GOT3 (cell line): Measurements from ENCODE around the gene CHCHD6.

ENCODE experiments used
- DNase-seq: peaks from one replicate; lab custom pipeline; 2025; ENCODE audit warnings: mixed read lengths; lab: John Stamatoyannopoulos, UW

Gene CHCHD6

GRCh38 chr3:126941721-126942270 lies 237.8 kb downstream of the CHCHD6 start:
- DNase-seq, result no peak

- DNase-seq, result no peak
Measured at GRCh38 chr3:126944089-126944965, 240.3 kb downstream of the CHCHD6 start.

DNA sequence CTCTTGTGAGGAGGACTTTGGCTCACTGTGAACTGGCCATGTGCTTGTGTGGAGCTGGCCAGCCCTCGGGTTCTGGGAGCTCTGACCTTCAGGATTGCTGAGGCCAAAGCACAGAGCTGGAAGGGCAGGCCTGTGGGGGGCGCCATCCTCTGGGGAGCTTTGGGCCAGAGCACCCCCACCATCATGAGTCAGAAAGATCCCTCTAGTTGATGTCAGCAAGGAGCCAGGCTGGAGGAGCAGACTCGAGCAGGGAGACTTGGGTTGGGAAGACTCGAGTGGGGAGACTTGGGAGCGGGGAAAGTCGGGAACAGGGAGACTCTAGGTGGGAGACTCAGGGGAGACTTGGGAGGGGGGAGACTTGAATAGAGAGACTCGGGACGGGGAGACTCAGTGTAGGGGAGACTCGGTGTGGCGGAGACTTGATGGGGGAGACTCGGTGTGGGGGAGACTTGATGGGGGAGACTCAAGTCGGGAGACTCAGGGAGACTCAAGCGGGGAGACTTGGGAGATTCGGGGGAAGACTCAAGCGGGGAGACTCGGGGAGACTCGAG lies 241.2 kb downstream of the CHCHD6 start:
- DNase-seq, result no peak

GRCh38 chr3:126945891-126946290 lies 241.9 kb downstream of the CHCHD6 start:
- no peak for DNase-seq

GRCh38 chr3:126946405-126946804 lies 242.4 kb downstream of the CHCHD6 start:
- no peak for DNase-seq

- DNase-seq, result no peak
Measured at GRCh38 chr3:126947429-126947828, 243.4 kb downstream of the CHCHD6 start.

DNA sequence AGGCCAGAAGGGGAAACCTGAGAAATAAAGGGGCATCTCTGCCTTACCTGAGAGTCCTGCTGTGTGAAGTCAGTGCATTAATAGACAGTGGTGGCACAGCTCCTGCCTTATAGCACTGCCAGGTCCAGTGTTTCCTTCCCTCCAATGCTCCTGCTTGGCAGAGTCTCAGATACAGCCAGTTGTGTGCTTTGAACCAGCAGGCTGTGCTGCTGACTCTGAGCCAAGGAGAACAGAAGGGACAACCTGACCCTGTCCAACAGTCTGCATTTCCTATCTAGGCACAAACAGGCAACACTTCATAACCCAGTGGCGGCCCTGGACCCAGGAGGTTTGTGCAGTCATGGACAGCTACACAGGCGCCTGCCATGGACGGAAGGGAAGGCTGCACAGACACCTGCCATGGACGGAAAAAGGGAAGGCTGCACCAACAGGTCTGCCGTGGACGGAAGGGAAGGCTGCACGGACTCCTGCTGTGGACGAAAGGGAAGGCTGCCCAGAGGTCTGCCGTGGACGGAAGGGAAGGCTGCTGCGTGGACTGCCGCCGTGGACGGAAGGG lies 245.0 kb downstream of the CHCHD6 start:
- no peak for DNase-seq

GRCh38 chr3:126951561-126951960 lies 247.5 kb downstream of the CHCHD6 start:
- no peak for DNase-seq

DNA sequence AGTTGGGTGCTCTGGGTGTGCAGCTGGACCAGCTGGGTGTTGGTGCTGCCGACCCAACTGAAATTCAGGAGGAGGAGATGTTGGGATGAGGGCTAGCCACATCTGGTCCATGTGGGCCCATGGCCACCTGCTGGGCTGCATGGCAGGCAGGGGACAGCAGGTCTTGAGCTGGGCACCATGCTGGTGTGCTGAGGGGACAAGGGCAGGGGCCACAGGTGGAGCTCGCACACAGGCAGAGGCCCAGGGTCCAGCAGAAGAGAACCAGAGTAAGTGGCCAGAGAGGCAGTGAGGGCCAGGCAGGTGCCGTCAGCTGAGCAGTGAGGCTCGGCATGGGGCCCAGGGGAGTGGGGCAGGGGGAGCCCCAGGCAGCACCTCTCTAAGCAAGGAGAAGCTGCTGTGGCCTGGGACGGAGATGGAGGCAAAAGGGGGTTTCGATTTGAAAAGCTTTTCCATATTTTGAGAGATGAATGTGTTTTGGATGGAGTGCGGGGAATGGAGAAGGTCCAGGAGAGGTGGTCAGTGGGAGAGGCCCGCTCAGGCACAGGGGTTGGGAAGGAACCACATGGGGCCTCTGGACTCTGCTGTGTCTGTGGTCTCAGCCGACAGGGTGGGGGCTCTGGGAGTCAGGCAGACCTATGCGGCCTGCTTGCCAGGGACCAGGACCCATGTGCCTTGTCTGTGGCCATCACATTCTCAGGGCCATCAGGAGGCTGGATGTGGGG lies 248.4 kb downstream of the CHCHD6 start:
- DNase-seq, result no peak

GRCh38 chr3:126952983-126953660 lies 249.1 kb downstream of the CHCHD6 start:
- DNase-seq, result no peak

- no peak for DNase-seq
Measured at GRCh38 chr3:126954141-126954842, 250.3 kb downstream of the CHCHD6 start.

GRCh38 chr3:126955004-126955790 lies 251.2 kb downstream of the CHCHD6 start:
- no peak for DNase-seq

DNA sequence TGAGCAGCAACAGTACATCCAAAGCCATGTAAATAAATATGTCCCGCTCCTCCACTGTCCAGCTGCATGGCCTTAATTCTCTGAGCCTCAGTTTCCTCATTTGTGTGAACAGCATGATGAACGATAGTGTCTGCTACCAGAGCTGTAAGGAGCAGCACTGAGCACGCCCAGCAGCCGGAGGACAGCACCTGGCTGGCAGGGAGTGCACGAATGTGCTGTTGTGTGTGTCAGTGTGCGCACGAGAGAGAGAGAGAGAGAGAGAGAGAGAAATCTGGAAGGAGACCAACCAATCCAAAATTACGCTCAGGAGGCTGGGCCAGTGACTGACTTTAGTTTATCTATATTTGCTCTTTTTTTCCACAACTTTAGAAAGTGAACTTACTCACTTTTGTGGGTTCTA lies 252.3 kb downstream of the CHCHD6 start:
- no peak for DNase-seq

DNA sequence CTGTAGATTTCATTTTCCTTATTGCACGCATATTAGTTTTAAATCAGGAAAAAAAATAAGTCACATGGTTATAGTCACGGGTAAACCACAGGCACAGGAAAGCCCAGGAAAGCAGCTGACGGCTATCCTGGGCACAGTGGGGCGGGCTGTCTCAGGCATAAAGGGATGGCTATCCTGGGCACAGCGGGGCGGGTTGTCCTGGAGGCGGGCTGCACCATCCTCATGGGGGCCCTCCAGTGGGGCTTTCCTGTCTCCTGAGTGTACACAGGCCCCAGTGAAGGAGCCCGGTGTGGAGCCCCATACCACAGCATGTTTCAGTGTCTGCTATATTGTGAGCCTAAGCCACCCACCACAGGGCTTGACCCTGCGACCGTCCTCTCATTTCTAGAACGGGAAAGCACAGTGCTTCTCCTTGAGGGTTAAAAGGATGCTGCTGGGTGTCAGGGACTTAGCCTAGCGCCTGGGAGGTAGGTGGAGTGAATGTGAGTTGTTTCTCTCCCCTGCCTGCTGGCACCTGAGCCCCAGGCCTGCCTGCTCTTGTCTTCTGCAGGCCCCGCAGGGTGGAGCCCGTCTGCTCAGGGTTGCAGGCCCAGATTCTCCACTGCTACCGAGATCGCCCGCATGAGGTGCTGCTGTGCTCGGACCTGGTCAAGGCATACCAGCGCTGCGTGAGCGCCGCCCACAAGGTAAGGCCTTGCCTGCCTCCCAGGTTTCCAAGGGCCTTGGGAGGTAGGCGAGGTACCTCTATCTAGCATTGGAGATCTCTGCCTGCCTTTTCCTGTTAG lies 253.0 kb downstream of the CHCHD6 start:
- DNase-seq, result no peak

DNA sequence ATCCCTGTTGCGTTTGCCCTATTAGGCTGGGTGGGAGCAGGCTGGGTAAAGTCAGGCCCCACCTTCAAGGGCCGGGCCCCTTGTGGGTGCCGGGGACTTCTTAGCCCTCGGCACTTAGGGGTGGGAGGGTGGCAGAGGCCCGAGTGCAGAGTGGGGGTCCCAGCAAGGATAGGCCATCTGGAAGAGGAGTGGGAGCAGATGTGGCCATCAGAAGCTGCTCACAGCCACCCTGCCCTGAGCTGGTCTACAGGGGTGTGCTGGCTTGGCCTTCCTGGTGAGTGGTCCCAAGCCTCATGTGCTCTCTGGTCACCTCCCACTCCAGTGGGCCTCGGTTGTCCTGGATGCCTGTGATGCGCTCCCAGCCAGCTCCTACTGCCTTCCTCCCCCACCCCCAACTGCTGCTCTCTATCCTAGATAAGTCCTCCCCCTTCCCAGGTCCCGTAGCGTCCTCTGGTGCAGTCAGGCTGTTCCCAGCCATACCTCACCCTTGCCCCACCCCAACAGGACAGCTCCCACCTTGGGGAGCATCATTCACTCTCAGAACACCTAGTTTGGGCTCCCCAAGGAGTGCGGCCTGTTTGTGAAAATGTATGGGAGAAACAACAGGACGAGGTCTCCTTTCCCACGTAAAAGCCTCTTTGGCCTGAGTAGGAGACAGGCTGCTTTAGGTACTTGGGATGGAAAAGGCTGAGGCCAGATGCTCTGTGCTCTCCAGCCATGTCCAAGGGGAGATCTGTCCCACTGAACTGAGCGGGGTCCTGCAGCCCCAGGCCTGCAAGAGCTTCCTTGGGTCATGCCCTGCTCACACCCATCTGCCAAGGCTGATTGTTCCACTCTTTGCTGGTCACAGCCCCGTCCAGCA lies 254.0 kb downstream of the CHCHD6 start:
- no peak for DNase-seq

DNA sequence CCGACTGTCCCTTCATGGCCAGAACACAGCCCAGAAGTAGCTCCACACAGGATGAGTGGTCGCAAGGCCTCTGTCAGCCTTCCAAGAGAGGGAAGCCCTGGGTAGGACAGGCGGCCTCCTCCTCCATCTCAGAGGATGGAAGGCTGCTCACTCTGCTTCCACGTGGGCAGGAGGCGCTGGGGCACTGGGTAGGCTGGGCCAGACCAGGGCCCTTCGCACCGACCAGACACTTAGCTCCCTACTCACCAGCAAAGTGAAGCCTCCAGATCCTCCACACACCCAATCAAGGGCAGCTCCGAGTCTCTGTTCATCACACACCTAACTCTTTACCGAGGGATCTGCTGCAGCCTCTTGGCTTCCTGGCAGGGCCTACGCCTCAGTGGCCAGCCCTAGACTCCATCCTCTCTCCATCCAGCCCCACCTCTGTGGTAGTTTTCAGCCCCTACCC lies 254.6 kb downstream of the CHCHD6 start:
- no peak for DNase-seq

- no peak for DNase-seq
Measured at GRCh38 chr3:126959136-126959920, 255.3 kb downstream of the CHCHD6 start.
